Stomach (tissue), 9 donors: Measurements from ENCODE around the gene NCMAP. TPM values are rescaled to one million over a fixed set of nuclear protein-coding genes. Genes with fewer than 3 reads are reported as not detected.

Experiments
- DNase-seq, 2 donors: peaks; one replicate each; pipeline versions ENCODE4 v3.0.0 to v3.0.0-alpha.2; 2013 to 2019
- H3K27ac ChIP-seq, 5 donors: fragments of 200-600 bp in 4 of 5; sonication (generic) in 4 of 5; one replicate each; pipeline ENCODE4 v1.5.1; 2013 to 2019; ENCODE audit warnings: mild to moderate bottlenecking in 1 of 5, moderate library complexity in 1 of 5
- H3K27me3 ChIP-seq, 3 donors: fragments of 200-600 bp; sonication (generic); one replicate each; pipeline ENCODE4 v1.5.1; 2017 to 2019; ENCODE audit warnings: mixed run types in 1 of 3
- H3K36me3 ChIP-seq, 4 donors: fragments of 200-600 bp; sonication (generic); 1 replicate in 3 of 4; 2 replicates in 1 of 4; pipeline ENCODE4 v1.5.1; 2016 to 2019
- H3K4me1 ChIP-seq, 4 donors: fragments of 200-600 bp; sonication (generic); one replicate each; pipeline ENCODE4 v1.5.1; 2016 to 2019
- H3K4me3 ChIP-seq, 4 donors: fragments of 200-600 bp; sonication (generic) in 3 of 4; one replicate each; pipeline ENCODE4 v1.5.1; 2016 to 2019; ENCODE audit warnings: mild to moderate bottlenecking in 1 of 4
- H3K9me3 ChIP-seq, 4 donors: fragments of 200-600 bp; sonication (generic); one replicate each; pipeline ENCODE4 v1.5.1; 2016 to 2019
- CTCF ChIP-seq, 7 experiments: fragments of 450-650 bp in 4 of 7; fragments of 200-600 bp in 3 of 7; sonication (generic) in 3 of 7; IDR thresholded peaks; one replicate each; pipeline ENCODE4 v1.5.1; 2016 to 2019; ENCODE audit warnings: antibody characterized with exemption in 7 of 7, control low read depth in 2 of 7, mild to moderate bottlenecking in 1 of 7
- EP300 ChIP-seq: sonication (generic); formaldehyde crosslinking; IDR thresholded peaks from one replicate; pipeline ENCODE4 v1.6.1; 2017; ENCODE audit warnings: antibody characterized with exemption
- POLR2A ChIP-seq, 4 donors: fragments of 450-650 bp; IDR thresholded peaks; one replicate each; pipeline ENCODE4 v1.6.1; 2016; ENCODE audit warnings: antibody characterized with exemption in 4 of 4, control low read depth in 2 of 4, mild to moderate bottlenecking in 1 of 4, moderate library complexity in 1 of 4
- POLR2AphosphoS5 ChIP-seq, 3 donors: sonication (generic); formaldehyde crosslinking; IDR thresholded peaks; one replicate each; pipeline ENCODE4 v1.6.1; 2016; ENCODE audit warnings: antibody characterized with exemption in 3 of 3
- WGBS, 5 donors: extraction: QIAGEN DNeasy Blood & Tissue Kit in 3 of 5; methylation state at CpG; one replicate each; pipeline versions ENCODE4 v1.1.5 to v1.1.7; 2013 to 2018; 5-methylcytosine and 5-hydroxymethylcytosine counted together
- intact Hi-C: fragments of 100-400 bp; cut with DNase I; formaldehyde crosslinking; loops from one replicate; pipeline ENCODE4 v1.15.1; 2023; ENCODE audit warnings: low total_unique reads
- polyA plus RNA-seq, 3 donors: library from polyadenylated mRNA; stranded (reverse); fragments of 200-250 nt; gene quantifications; one replicate each; pipeline ENCODE4 v1.2.3, GENCODE V29; 2013
- total RNA-seq, 5 donors: library from RNA; depleted of rRNA; stranded (reverse); fragments of >200 nt; gene quantifications; one replicate each; pipeline versions ENCODE4 v1.1.0 to v1.2.3, GENCODE V29; 2014 to 2016
- donor health status: healthy with polysubstance abuse.
- donor health status: Bipolar disorder and iron deficiency.
- donor health status: healthy.

NCMAP gene
- total and polyA plus RNA-seq, 8 donors, result 0.29 to 9.3 (median 4.1) TPM

GRCh38 chr1:24588573-24588972, 32.7 kb downstream of the NCMAP start:
- no peak for DNase-seq
- H3K4me1 ChIP-seq, result peaks cover 0 to 8% (median 5%) of the 10 kb centered on the region in 4 donors
- intact Hi-C loops, result no loop called here
- TF ChIP-seq POLR2A (IDR thresholded peaks at IDR 0.05) (no peak), POLR2AphosphoS5 (IDR thresholded peaks at IDR 0.05) (no peak), CTCF (IDR thresholded peaks at IDR 0.05) (no peak), EP300 (no peak)
- H3K36me3 ChIP-seq, result no peaks in the 10 kb centered on the region
- no peak overlapping the region for H3K4me3 ChIP-seq
- WGBS, 5 donors, result 70 to 82% (median 80%) methylated on average over 5 of the region's 5 CpGs
- no peak overlapping the region for H3K27ac ChIP-seq
- no peaks in the 10 kb centered on the region for H3K9me3 ChIP-seq
- no peaks in the 10 kb centered on the region for H3K27me3 ChIP-seq

- peaks cover 0 to 10% (median 4%) of the 10 kb centered on the region in 4 donors for H3K4me1 ChIP-seq
- no peak for DNase-seq
- intact Hi-C loops, result no loop called here
- H3K27ac ChIP-seq, result no peak overlapping the region
- H3K27me3 ChIP-seq, result no peaks in the 10 kb centered on the region
- H3K9me3 ChIP-seq, result no peaks in the 10 kb centered on the region
- H3K4me3 ChIP-seq, result no peak overlapping the region
- WGBS, 5 donors, result 62 to 86% (median 66%) methylated on average over 1 to 3 of the region's 3 CpGs
- no peaks in the 10 kb centered on the region for H3K36me3 ChIP-seq
- TF ChIP-seq EP300, result no peak
- no peak for TF ChIP-seq CTCF (IDR thresholded peaks at IDR 0.05)
- no peak for TF ChIP-seq POLR2A (IDR thresholded peaks at IDR 0.05)
- no peak for TF ChIP-seq POLR2AphosphoS5 (IDR thresholded peaks at IDR 0.05)
These were observed 33.3 kb downstream of the NCMAP start for GRCh38 chr1:24589200-24589599.

GRCh38 chr1:24591781-24592180, 35.9 kb downstream of the NCMAP start:
- Histone ChIP-seq H3K27me3 (peaks cover 0 to 3% (median 0%) of the 10 kb centered on the region in 3 donors), H3K27ac (no peak overlapping the region), H3K9me3 (no peaks in the 10 kb centered on the region), H3K36me3 (no peaks in the 10 kb centered on the region), H3K4me1 (peaks cover 0 to 14% (median 2%) of the 10 kb centered on the region in 4 donors), H3K4me3 (no peak overlapping the region)
- TF ChIP-seq POLR2AphosphoS5 (IDR thresholded peaks at IDR 0.05), result no peak
- no peak for TF ChIP-seq POLR2A (IDR thresholded peaks at IDR 0.05)
- no peak for TF ChIP-seq CTCF (IDR thresholded peaks at IDR 0.05)
- no peak for TF ChIP-seq EP300
- intact Hi-C loops, result no loop called here
- 32 to 50% (median 42%) methylated on average over 3 of the region's 3 CpGs for WGBS, 5 donors
- DNase-seq, result peak in 1 of 2 donors; percentile 41

- TF ChIP-seq POLR2AphosphoS5 (IDR thresholded peaks at IDR 0.05) (no peak), POLR2A (IDR thresholded peaks at IDR 0.05) (no peak), EP300 (no peak)
- no peaks in the 10 kb centered on the region for H3K9me3 ChIP-seq
- H3K27ac ChIP-seq, result no peak overlapping the region
- 37 to 77% (median 54%) methylated on average over 3 of the region's 3 CpGs for WGBS, 5 donors
- peak in 1 of 2 donors; percentile 78 for DNase-seq
- H3K27me3 ChIP-seq, result peaks cover 0 to 3% (median 0%) of the 10 kb centered on the region in 3 donors
- no peak overlapping the region for H3K4me3 ChIP-seq
- H3K4me1 ChIP-seq, result peaks cover 0 to 9% (median 0%) of the 10 kb centered on the region in 4 donors
- intact Hi-C loops, result no loop called here
- H3K36me3 ChIP-seq, result no peaks in the 10 kb centered on the region
These were observed 38.4 kb downstream of the NCMAP start for GRCh38 chr1:24594328-24594598.

GRCh38 chr1:24596401-24596880, 40.6 kb downstream of the NCMAP start:
- DNase-seq, result no peak
- Histone ChIP-seq H3K4me3 (no peak overlapping the region), H3K9me3 (no peaks in the 10 kb centered on the region), H3K27me3 (peaks cover 0 to 3% (median 0%) of the 10 kb centered on the region in 3 donors), H3K27ac (no peak overlapping the region), H3K4me1 (peaks cover 0 to 9% (median 0%) of the 10 kb centered on the region in 4 donors), H3K36me3 (no peaks in the 10 kb centered on the region)
- intact Hi-C loops, result no loop called here
- TF ChIP-seq EP300 (no peak), POLR2AphosphoS5 (IDR thresholded peaks at IDR 0.05) (no peak), POLR2A (IDR thresholded peaks at IDR 0.05) (no peak), CTCF (IDR thresholded peaks at IDR 0.05) (no peak)
- WGBS, 5 donors, result 78 to 89% (median 86%) methylated on average over 9 of the region's 9 CpGs
